ENCODE results near the gene UNC13D.

Gene UNC13D

DNA sequence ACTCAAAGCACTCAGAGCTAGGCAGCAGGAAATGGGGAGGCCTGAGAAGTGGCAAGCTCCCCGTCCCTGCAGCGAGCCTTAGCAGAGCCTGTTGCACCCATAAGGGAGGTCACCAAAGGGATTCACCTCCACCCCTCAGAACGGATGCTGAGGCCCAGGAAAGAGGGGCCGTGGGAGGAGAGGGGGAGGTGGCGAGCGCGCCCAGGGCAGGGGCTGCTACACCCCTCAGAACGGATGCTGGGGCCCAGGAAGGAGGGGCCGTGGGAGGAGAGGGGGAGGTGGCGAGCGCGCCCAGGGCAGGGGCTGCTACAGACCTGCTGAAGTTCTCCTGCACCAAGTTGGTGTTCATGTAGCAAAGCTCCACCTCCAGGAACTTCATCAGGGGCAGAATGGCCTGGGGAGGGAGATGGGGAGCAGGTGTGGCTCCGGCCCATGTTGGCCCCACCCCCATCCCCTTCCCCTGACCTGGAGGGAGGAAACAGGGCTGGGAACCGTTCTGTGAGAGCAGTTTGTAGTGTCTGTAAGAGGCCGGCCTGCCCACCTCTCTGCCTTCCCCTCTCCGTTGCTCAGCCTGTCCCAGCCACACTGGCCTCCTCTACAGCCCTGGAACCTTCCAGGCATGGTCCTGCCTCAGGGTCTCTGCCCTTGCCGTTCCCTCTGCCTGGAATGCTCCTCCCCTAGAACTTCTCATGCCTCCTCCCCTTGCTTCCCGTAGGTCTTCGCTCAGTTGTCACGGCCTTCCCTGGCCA lies 11.4 kb downstream of the UNC13D start:
- no peak for DNase-seq (ENCODE audit: low read depth)

DNA sequence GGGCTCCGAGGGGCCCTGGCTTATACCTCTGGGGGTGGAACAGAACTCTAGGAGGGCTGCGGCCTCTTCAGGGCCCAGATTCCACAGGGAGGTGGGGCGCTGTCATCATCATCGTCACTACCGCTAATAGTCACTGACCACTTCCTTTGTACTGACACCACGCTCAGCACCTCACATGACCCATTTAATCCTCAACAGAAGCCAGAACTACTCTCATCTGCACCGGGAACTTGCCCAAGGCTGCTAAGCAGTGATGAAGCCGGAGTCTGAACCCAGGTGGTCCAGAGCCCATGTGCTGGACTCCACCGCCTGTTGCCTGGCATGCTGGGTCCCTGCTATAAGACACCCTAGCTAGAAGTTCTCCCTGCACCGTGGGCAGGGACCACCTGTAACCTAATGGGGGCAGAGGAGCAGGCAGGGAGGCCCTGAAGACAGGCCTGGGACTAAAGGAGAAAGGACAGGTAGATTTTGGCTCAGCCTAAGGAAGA lies 12.0 kb downstream of the UNC13D start:
- DNase-seq (ENCODE audit: low read depth), result no peak

GRCh38 chr17:75831032-75831571 lies 13.1 kb downstream of the UNC13D start:
- DNase-seq (ENCODE audit: low read depth), result no peak

GRCh38 chr17:75830164-75831031 lies 13.8 kb downstream of the UNC13D start:
- no peak for DNase-seq (ENCODE audit: low read depth)

DNA sequence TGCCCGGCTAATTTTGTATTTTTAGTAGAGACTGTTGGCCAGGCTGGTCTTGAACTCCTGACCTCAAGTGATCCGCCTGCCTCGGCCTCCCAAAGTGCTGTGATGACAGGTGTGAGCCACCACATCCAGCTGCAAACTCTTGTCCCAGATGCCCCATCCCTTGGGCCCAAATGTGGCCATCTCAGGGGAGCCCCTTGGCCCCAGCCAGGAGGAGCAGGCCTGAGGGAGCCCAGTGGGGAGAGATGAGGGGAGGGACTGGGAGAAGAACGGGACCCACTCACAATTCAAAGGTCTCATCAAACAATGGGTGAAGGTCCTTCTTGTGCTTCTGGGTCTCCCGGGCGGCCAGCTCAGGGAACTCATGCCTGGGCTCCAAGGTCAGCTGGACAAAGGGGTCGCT lies 14.5 kb downstream of the UNC13D start:
- no peak for DNase-seq (ENCODE audit: low read depth)

DNA sequence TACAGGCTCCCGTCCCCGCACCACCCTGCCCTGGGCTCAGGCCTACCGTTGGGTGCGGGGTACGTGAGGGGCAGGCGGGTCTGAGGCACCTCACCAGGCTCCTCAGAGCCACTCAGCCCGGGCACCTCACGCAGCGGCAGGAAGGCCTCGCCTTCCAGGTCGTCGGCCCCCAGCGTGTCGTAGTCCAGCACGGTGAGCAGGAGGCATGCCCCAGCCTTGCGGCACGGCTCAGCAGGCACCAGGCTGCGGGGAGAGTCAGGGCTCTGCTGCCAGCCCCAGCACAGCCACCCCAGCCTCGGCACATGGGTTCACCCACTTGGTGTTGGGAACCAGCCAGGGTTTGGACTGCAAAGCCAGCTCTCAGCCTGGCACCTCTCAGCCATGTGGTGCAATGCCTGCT lies 15.5 kb downstream of the UNC13D start:
- DNase-seq (ENCODE audit: low read depth), result no peak

DNA sequence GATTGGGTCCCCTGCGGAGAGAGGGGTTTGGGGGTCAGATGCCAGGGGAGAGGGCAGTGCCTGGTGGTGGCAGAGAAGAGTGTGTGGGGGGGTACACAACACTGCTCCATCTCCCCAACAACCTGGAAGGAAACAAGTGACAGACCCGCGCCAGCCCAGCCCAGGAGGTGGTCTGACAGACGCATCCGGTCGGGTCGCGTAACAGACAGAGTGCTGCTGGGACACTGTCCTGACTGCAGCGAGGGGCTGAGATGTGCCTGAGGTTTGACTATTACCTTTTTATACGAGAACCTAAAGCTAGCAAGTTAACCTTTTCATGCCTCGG lies 16.2 kb downstream of the UNC13D start:
- no peak for DNase-seq (ENCODE audit: low read depth)

- no peak for DNase-seq (ENCODE audit: low read depth)
Observed at GRCh38 chr17:75827308-75828075, 16.7 kb downstream of the UNC13D start.

DNA sequence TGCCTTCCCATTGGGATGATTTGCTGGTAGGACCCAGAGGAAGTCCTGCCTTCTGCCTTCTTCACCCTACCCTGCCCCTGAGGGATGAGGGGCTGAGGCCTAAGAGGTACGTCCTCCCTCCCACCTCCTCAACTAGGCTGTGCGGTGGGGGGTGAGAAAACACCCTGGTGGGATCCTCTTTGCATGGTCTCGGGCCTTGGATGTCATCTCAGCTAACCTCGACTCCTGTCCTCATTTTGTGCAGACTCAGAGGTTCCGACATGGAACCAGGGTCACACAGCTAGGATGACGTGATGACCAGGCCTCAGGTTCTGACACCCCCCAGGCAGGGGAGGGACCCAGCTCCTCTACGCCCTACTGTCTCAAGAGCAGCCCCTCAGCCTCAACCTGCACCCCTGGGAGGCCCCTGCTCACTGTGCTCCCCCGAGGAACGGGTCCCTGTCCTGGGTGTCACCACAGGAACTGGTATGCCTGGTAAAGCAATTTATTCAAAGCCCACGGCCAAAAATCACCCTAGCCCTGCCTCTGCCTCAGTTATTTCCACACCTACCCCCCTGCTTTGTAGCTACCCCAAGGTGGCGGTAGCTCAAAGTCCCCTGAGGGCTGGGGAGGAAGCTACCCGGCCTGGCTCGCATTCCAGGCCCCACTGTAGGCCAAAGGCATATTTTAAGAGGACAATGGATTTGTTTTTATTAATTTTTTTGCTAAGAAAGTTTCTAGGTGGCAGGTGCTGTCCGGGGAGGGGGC lies 17.5 kb downstream of the UNC13D start:
- no peak for DNase-seq (ENCODE audit: low read depth)

DNA sequence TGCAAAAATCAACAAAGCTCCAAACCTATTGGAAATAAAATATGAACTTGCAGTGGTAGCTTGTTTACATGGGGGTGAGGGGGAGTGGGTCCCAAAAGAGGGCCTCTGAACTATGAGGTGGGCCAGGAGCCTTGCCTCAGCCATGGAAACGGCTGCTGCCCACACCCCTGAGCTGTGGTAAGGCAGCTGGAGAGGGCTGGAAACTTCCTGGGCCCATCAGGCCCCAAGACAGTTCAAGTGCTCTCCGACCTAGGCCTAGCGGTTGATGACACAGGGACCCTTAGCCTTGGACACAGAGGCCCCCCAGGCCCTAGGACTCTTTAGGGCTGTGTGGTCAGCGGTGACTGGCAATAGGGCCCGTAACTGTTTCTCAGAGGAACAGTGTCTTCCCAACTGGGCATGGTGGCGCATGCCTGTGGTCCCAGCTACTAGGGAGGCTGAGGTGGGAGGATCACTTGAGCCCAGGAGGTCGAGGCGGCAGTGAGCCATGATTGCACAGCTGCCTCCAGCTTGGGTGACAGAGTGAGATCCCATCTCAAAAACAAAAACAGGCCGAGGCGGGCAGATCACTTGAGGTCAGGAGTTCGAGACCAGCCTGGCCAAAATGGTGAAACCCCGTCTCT lies 18.3 kb downstream of the UNC13D start:
- no peak for DNase-seq (ENCODE audit: low read depth)

- DNase-seq (ENCODE audit: low read depth), result no peak
Observed at GRCh38 chr17:75825149-75825552, 19.1 kb downstream of the UNC13D start.

DNA sequence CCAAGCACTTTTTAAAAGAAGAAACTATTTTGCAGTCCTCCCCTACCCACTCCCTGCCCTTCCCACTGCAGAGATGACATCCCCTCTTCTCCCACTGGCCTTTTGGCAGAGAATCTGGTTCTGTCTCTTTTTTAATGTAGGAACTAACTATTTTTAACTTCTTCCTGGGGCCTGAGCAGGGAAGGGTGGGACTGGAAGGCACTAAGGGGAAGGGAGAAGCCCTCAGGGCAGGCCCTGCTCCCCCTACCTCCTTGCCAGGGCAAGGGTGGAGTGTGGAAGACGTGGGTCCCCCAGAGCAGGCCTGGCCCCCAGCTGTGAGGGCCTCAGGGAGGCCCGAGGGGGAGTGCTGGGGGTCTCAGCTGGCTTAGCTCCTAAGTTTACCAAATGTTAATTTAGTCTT lies 19.5 kb downstream of the UNC13D start:
- no peak for DNase-seq (ENCODE audit: low read depth)

- no peak for DNase-seq (ENCODE audit: low read depth)
Observed at GRCh38 chr17:75824050-75824552, 20.1 kb downstream of the UNC13D start.

- DNase-seq (ENCODE audit: low read depth), result no peak
Observed at GRCh38 chr17:75823257-75824041, 20.8 kb downstream of the UNC13D start.

DNA sequence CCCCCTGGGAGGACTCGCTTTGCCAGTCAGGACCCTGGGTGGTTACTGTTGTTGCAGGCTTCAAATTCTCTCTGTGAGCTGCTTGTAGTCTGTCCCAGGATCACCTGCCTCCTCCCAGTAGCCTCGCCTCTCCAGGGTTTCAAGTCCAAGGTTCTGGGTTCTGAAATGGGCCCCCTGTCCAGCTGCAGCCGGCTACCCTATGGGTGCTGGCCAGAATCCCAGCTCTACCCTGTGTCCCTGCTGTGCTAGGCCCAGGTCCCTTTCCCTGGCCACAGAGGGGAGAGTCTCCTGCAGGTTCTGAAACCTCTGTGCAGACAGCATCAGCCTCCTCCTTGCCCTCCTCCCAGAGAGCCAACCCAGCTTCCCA lies 21.4 kb downstream of the UNC13D start:
- DNase-seq (ENCODE audit: low read depth), result no peak

GRCh38 chr17:75822119-75822799 lies 21.9 kb downstream of the UNC13D start:
- no peak for DNase-seq (ENCODE audit: low read depth)

DNA sequence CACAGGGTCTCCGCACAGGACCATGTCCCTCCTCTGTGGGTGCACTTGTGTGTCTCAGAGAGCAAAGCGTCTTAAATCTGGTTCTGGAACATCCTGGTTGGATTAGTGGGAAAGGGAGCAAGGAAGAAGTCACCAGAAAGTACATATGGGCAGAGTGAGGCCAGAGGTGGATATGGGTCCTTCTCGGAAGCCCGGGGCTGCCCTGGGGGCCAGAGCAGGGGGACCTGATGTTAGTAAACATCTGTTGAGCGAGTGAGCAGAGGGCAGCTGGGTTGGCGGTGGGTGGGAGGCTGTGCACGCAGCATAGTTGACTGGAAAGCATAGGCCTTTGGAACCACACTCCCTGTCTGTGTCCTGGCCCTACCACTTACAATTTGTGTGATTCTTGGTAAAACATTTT lies 22.7 kb downstream of the UNC13D start:
- no peak for DNase-seq (ENCODE audit: low read depth)

- DNase-seq (ENCODE audit: low read depth), result no peak
Observed at GRCh38 chr17:75820094-75821080, 23.8 kb downstream of the UNC13D start.

Measured in stimulated activated CD8-positive, alpha-beta memory T cell treated with anti-CD3 and anti-CD28 coated beads, Interleukin-7, amount 100 ng/mL, for 24 hours (primary cell).